ENCODE data around the gene SLC36A1.

The SLC36A1 gene

GRCh38 chr5:151541571-151541970, 94.2 kb downstream of the SLC36A1 start:
- DNase-seq: no peak

All from central memory CD4-positive, alpha-beta T cell (primary cell).